ENCODE results near the gene LIMS1.

DNA sequence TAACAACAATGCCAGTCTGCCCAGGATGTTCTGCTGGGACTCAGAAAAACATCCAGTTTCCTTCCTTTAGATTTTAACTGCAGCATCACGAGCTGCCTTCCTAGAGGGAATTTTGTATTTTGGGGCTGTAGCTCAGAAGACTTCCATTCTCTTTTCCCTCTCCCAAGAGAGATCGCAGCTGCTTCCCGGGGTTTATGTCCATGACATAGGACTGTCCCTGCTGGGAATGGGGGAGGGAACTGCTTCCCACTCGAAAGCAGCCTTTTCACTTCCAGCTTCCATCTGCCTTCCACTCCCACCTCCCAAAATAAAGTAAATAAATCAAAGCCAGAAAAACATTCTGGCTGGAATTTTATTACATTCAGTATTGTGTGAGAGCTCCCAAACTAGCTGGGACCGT is 52.4 kb downstream of the LIMS1 start:
- TF ChIP-seq, protein P1, sequence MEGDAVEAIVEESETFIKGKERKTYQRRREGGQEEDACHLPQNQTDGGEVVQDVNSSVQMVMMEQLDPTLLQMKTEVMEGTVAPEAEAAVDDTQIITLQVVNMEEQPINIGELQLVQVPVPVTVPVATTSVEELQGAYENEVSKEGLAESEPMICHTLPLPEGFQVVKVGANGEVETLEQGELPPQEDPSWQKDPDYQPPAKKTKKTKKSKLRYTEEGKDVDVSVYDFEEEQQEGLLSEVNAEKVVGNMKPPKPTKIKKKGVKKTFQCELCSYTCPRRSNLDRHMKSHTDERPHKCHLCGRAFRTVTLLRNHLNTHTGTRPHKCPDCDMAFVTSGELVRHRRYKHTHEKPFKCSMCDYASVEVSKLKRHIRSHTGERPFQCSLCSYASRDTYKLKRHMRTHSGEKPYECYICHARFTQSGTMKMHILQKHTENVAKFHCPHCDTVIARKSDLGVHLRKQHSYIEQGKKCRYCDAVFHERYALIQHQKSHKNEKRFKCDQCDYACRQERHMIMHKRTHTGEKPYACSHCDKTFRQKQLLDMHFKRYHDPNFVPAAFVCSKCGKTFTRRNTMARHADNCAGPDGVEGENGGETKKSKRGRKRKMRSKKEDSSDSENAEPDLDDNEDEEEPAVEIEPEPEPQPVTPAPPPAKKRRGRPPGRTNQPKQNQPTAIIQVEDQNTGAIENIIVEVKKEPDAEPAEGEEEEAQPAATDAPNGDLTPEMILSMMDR (IDR thresholded peaks at IDR 0.05; ENCODE audit: low read depth, low read length): no peak
- TF ChIP-seq EZH2phosphoT487 (IDR thresholded peaks at IDR 0.05; ENCODE audit: low read depth): no peak
